GM19452 (cell line): ENCODE measurements around the gene HOXD1.

Experiments
- ATAC-seq: cut with Tn5 transposase; IDR thresholded peaks from one replicate; pipeline ENCODE4 v1.9.1; 2021; ENCODE audit not compliant: unreplicated experiment

The HOXD1 gene

GRCh38 chr2:176187899-176188773, at the start of gene HOXD1:
Gene HOXD1 (plus strand): TSS chr2:176188668. CDS start chr2:176188802, 134 bp downstream.
- no peak for ATAC-seq

- no peak for ATAC-seq
Observed at GRCh38 chr2:176138923-176139660, 49.4 kb upstream of the HOXD1 start.

GRCh38 chr2:176139661-176140512, 48.6 kb upstream of the HOXD1 start:
- no peak for ATAC-seq

- ATAC-seq = peak; percentile 95
Observed at GRCh38 chr2:176140513-176141317, 47.8 kb upstream of the HOXD1 start.

- no peak for ATAC-seq
Observed at GRCh38 chr2:176142281-176142680, 46.2 kb upstream of the HOXD1 start.

GRCh38 chr2:176145085-176145969, 43.1 kb upstream of the HOXD1 start:
- ATAC-seq = no peak

- ATAC-seq = no peak
Observed at GRCh38 chr2:176146101-176146500, 42.4 kb upstream of the HOXD1 start.

GRCh38 chr2:176146645-176147044, 41.8 kb upstream of the HOXD1 start:
- no peak for ATAC-seq

GRCh38 chr2:176147210-176147799, 41.2 kb upstream of the HOXD1 start:
- ATAC-seq = no peak

GRCh38 chr2:176147800-176148496, 40.5 kb upstream of the HOXD1 start:
- ATAC-seq = no peak

- no peak for ATAC-seq
Observed at GRCh38 chr2:176148751-176149421, 39.6 kb upstream of the HOXD1 start.

- ATAC-seq = no peak
Observed at GRCh38 chr2:176149481-176149938, 39.0 kb upstream of the HOXD1 start.

- ATAC-seq = no peak
Observed at GRCh38 chr2:176149939-176150583, 38.4 kb upstream of the HOXD1 start.

- no peak for ATAC-seq
Observed at GRCh38 chr2:176150584-176151441, 37.7 kb upstream of the HOXD1 start.

- ATAC-seq = no peak
Observed at GRCh38 chr2:176151442-176152287, 36.8 kb upstream of the HOXD1 start, which contains the start of gene HOXD4. Gene HOXD4 (plus strand): TSS chr2:176151550. CDS start chr2:176151634, 84 bp downstream.
